Endodermal cell (in vitro differentiated cells): ENCODE data around the gene EPB41. TPM values are rescaled to one million over a fixed set of nuclear protein-coding genes. Genes with fewer than 3 reads are reported as not detected.

Experiments used
- DNase-seq: peaks from one replicate; pipeline ENCODE4 v3.0.0-alpha.2; 2017
- H3K27ac ChIP-seq: 2 replicates; pipeline ENCODE4 v1.5.1; 2013; ENCODE audit warnings: mild to moderate bottlenecking, low read depth, low read length, moderate library complexity
- H3K27me3 ChIP-seq: 2 replicates; pipeline ENCODE4 v1.6.1; 2013; ENCODE audit warnings: mild to moderate bottlenecking, low read length, moderate library complexity; ENCODE audit not compliant: insufficient read depth, control insufficient read depth, poor library complexity, severe bottlenecking
- H3K36me3 ChIP-seq: 2 replicates; pipeline ENCODE4 v1.7.0; 2013; ENCODE audit warnings: mild to moderate bottlenecking, low read length, moderate library complexity; ENCODE audit not compliant: control insufficient read depth, insufficient read depth
- H3K4me1 ChIP-seq: one replicate; pipeline ENCODE4 v1.7.0; 2013; ENCODE audit warnings: low read length; ENCODE audit not compliant: control insufficient read depth, insufficient read depth
- H3K4me3 ChIP-seq: 2 replicates; pipeline ENCODE4 v1.5.1; 2013; ENCODE audit warnings: mild to moderate bottlenecking, low read length, moderate library complexity
- H3K9ac ChIP-seq: 2 replicates; pipeline ENCODE4 v1.6.1; 2013; ENCODE audit warnings: mild to moderate bottlenecking, low read length, moderate library complexity; ENCODE audit not compliant: poor library complexity, severe bottlenecking; ENCODE audit errors: extremely low read depth
- H3K9me3 ChIP-seq: 2 replicates; pipeline ENCODE4 v1.6.1; 2013; ENCODE audit warnings: mild to moderate bottlenecking, low read length, moderate library complexity; ENCODE audit not compliant: control insufficient read depth
- H3K27ac Mint-ChIP-seq: 2 replicates; pipeline ENCODE4 v1.8.0; 2020; ENCODE audit warnings: mixed read lengths
- H3K27me3 Mint-ChIP-seq: 2 replicates; pipeline ENCODE4 v1.8.0; 2021; ENCODE audit warnings: mild to moderate bottlenecking, mixed read lengths; ENCODE audit not compliant: insufficient read depth
- H3K36me3 Mint-ChIP-seq: 2 replicates; pipeline ENCODE4 v1.8.0; 2020; ENCODE audit warnings: low read depth, mixed read lengths
- H3K4me1 Mint-ChIP-seq: 2 replicates; pipeline ENCODE4 v1.8.0; 2020; ENCODE audit warnings: mixed read lengths
- H3K4me3 Mint-ChIP-seq: 2 replicates; pipeline ENCODE4 v1.8.0; 2020; ENCODE audit warnings: mild to moderate bottlenecking, moderate library complexity, mixed read lengths
- H3K9me3 Mint-ChIP-seq: 2 replicates; pipeline ENCODE4 v1.8.0; 2020; ENCODE audit warnings: mild to moderate bottlenecking, mixed read lengths
- CTCF ChIP-seq: fragments of 200-600 bp; sonication (generic); conservative IDR thresholded peaks from 2 replicates; pipeline ENCODE4 v1.5.0; 2021; ENCODE audit warnings: antibody characterized with exemption, mild to moderate bottlenecking
- WGBS, 2 experiments: methylation state at CpG; one replicate each; pipeline versions ENCODE4 v1.1.5 to v1.1.7; 2013; ENCODE audit warnings: missing lambda C conversion rate in 2 of 2, mixed read lengths in 1 of 2; ENCODE audit not compliant: insufficient coverage in 1 of 2, insufficient read length in 1 of 2; 5-methylcytosine and 5-hydroxymethylcytosine counted together
- total RNA-seq, 2 donors: library from RNA; stranded (reverse); fragmentation: NEBNext Ultra II Directional in 1 of 2; extraction: Animal tissue kit (Norgen Biotek cat#: 25700) in 1 of 2; gene quantifications; 2 replicates in 1 of 2; 3 replicates in 1 of 2; pipeline ENCODE4 v1.2.1, GENCODE V29; 2021

EPB41 gene
- total RNA-seq, 2 donors from 2014 or later = 60.3 to 91.0 TPM

GRCh38 chr1:29166291-29166878 lies 252.0 kb downstream of the EPB41 start:
- peaks cover 55% of the 10 kb centered on the region for H3K4me1 Mint-ChIP-seq
- H3K27me3 Mint-ChIP-seq = no peaks in the 10 kb centered on the region
- H3K36me3 ChIP-seq = peaks cover 92% of the 10 kb centered on the region
- no peak overlapping the region for H3K4me3 Mint-ChIP-seq
- no peaks in the 10 kb centered on the region for H3K9me3 Mint-ChIP-seq
- no peaks in the 10 kb centered on the region for H3K27me3 ChIP-seq
- no peak overlapping the region for H3K4me3 ChIP-seq
- no peaks in the 10 kb centered on the region for H3K9me3 ChIP-seq
- no peak for TF ChIP-seq CTCF
- H3K27ac Mint-ChIP-seq = peak overlapping the region; percentile 91
- H3K27ac ChIP-seq = peak overlapping the region; percentile 20
- H3K4me1 ChIP-seq = peaks cover 11% of the 10 kb centered on the region
- WGBS, 2 experiments = 85 to 87% methylated on average over 8 to 9 of the region's 9 CpGs
- H3K9ac ChIP-seq = no peak overlapping the region
- H3K36me3 Mint-ChIP-seq = peaks cover 50% of the 10 kb centered on the region
- DNase-seq = peak; percentile 59

GRCh38 chr1:29167904-29168303 lies 253.5 kb downstream of the EPB41 start:
- Histone ChIP-seq H3K9ac (no peak overlapping the region), H3K36me3 (peaks cover 94% of the 10 kb centered on the region), H3K4me3 (no peak overlapping the region), H3K27ac (no peak overlapping the region), H3K9me3 (no peaks in the 10 kb centered on the region), H3K4me1 (peaks cover 15% of the 10 kb centered on the region), H3K27me3 (no peaks in the 10 kb centered on the region)
- WGBS, 2 experiments = 91 to 97% methylated on average over 7 to 9 of the region's 9 CpGs
- peaks cover 56% of the 10 kb centered on the region for H3K4me1 Mint-ChIP-seq
- no peak for TF ChIP-seq CTCF
- no peak for DNase-seq
- H3K27ac Mint-ChIP-seq = no peak overlapping the region
- peaks cover 51% of the 10 kb centered on the region for H3K36me3 Mint-ChIP-seq
- no peaks in the 10 kb centered on the region for H3K27me3 Mint-ChIP-seq
- H3K9me3 Mint-ChIP-seq = no peaks in the 10 kb centered on the region
- H3K4me3 Mint-ChIP-seq = no peak overlapping the region

Other genes with a start within 250 kb of the EPB41 start
- gene GMEB1, start 245.8 kb upstream of the EPB41 start, total RNA-seq = 10 to 100 TPM; 24.6 to 29.2 TPM
- 100 to 1,000 TPM; 113 to 116 TPM for gene YTHDF2, start 177.6 kb upstream of the EPB41 start, total RNA-seq
- under 1 TPM; 0.55 to 0.75 TPM for gene OPRD1, start 102.4 kb upstream of the EPB41 start, total RNA-seq
- 10 to 100 TPM; 36.0 to 49.4 TPM for gene TMEM200B, start 209.3 kb downstream of the EPB41 start, total RNA-seq